Measurements from ENCODE around the gene RNASEH1. TPM values are rescaled to one million over a fixed set of nuclear protein-coding genes. Genes with fewer than 3 reads are reported as not detected.

Gene RNASEH1
- total and polyA plus RNA-seq, 2 of the 4 experiments (the other 2 are of a cell fraction), result 23.5 to 23.7 TPM

- ChIA-PET POLR2A (ENCODE audit: unreplicated experiment) (no interaction called here), CTCF (no interaction called here)
- no peaks in the 10 kb centered on the region for H3K27me3 ChIP-seq (ENCODE audit: control insufficient read depth, insufficient read depth, low read length)
- no peak overlapping the region for H4K8ac ChIP-seq (ENCODE audit: low read depth in 2 of 2, low read length in 2 of 2)
- no peak overlapping the region for H3K4me3 ChIP-seq (ENCODE audit: insufficient read depth, low read depth, low read length)
- no peak overlapping the region for H2AFZ ChIP-seq (replicated peaks; ENCODE audit: low read length, poor library complexity)
- H4K5ac ChIP-seq (ENCODE audit: low read depth, low read length), result no peak overlapping the region
- no peak overlapping the region for H2BK5ac ChIP-seq (ENCODE audit: low read depth, low read length, poor library complexity, severe bottlenecking)
- H2AK9ac ChIP-seq (replicated peaks; ENCODE audit: low read depth, low read length, poor library complexity), result no peak overlapping the region
- WGBS, 2 experiments (ENCODE audit: extremely low coverage in 2 of 2, insufficient read length in 1 of 2), result 73% methylated on average over 3 of the region's 5 CpGs; no CpG with 5 or more reads in 1 of the 2 experiments
- H2BK20ac ChIP-seq (ENCODE audit: low read depth, low read length), result no peak overlapping the region
- 0 out of 2 replicates have a peak overlapping the region, but pooled peaks have one; percentile 40 for H3K4me2 ChIP-seq (ENCODE audit: low read depth, low read length)
- no peak overlapping the region; the same call in 1 of the 2 replicates for H3K9ac ChIP-seq (ENCODE audit: low read depth, low read length)
- no peak overlapping the region for H2AK5ac ChIP-seq (ENCODE audit: low read depth, low read length)
- no peak overlapping the region for H2BK120ac ChIP-seq (ENCODE audit: low read depth, low read length)
- DNase-seq (no peak), ATAC-seq (ENCODE audit: low read depth) (no peak)
- no peak overlapping the region for H3K4ac ChIP-seq (ENCODE audit: low read depth, low read length)
- no peak overlapping the region for H3K23ac ChIP-seq (ENCODE audit: low read depth, low read length)
- in situ Hi-C loops (cut with MboI; ENCODE audit: low sequenced_read_pairs), result no loop called here
- no peaks in the 10 kb centered on the region for H3K9me3 ChIP-seq (ENCODE audit: control insufficient read depth, insufficient read depth, low read length)
- H3K56ac ChIP-seq (ENCODE audit: extremely low read depth, insufficient read depth, low read length), result no peak overlapping the region
- peaks cover 59% of the 10 kb centered on the region for H4K20me1 ChIP-seq (ENCODE audit: insufficient read depth, low read length)
- H3K9me1 ChIP-seq (ENCODE audit: insufficient read depth, low read length), result peaks cover 3% of the 10 kb centered on the region; the same call in 1 of the 2 replicates
- H3K27ac ChIP-seq (ENCODE audit: insufficient read depth, low read length), result no peak overlapping the region
- H3K14ac ChIP-seq (replicated peaks; ENCODE audit: low read depth, low read length), result no peak overlapping the region
- intact Hi-C loops (cut with micrococcal nuclease), result no loop called here
- BruUV-seq (replicated peaks), result no TSS peak
- no peak for TF ChIP-seq RCOR1 (IDR thresholded peaks at IDR 0.05; ENCODE audit: insufficient replicate concordance, low read length)
- TF ChIP-seq MAZ (IDR thresholded peaks at IDR 0.05; ENCODE audit: borderline replicate concordance, low read depth, low read length), result no peak
- no peak for TF ChIP-seq NFE2L2 (IDR thresholded peaks at IDR 0.05; ENCODE audit: low read depth, low read length)
- TF ChIP-seq SMC3 (IDR thresholded peaks at IDR 0.05; ENCODE audit: low read depth, low read length), result no peak
- TF ChIP-seq CHD1 (IDR thresholded peaks at IDR 0.05; ENCODE audit: low read depth, low read length), result no peak
- no peak for TF ChIP-seq ELK1 (IDR thresholded peaks at IDR 0.05; ENCODE audit: borderline replicate concordance, low read depth, low read length)
- no peak for TF ChIP-seq FOS (IDR thresholded peaks at IDR 0.05; ENCODE audit: low read depth, low read length)
- TF ChIP-seq RAD21 (IDR thresholded peaks at IDR 0.05; ENCODE audit: low read length), result no peak
- peaks cover 2% of the 10 kb centered on the region for H3K4me1 ChIP-seq (ENCODE audit: control insufficient read depth, insufficient read depth, low read length)
- no peak overlapping the region for H2BK15ac ChIP-seq (ENCODE audit: low read depth, low read length)
- dilution Hi-C loops (cut with HindIII; ENCODE audit: low sequenced_read_pairs, unreplicated experiment), result no loop called here
- H3K36me3 ChIP-seq (ENCODE audit: control insufficient read depth, insufficient read depth, low read length), result peaks cover 45% of the 10 kb centered on the region
- peaks cover 23 to 45% of the 10 kb centered on the region in 2 experiments; a peak in 3 of 4 replicates for H3K79me1 ChIP-seq (ENCODE audit: low read depth in 1 of 2, low read length in 2 of 2)
- no peak overlapping the region for H3K18ac ChIP-seq (ENCODE audit: low read depth, low read length)
- H4K91ac ChIP-seq (ENCODE audit: insufficient read depth, low read depth, low read length), result no peak overlapping the region
Measured at GRCh38 chr2:3578987-3579386, 20.9 kb upstream of the RNASEH1 start.
